Keratinocyte (primary cell): ENCODE results near the gene POMT2.

ENCODE experiments used
- CTCF ChIP-seq, 3 experiments: IDR thresholded peaks in 1 of 3; conservative IDR thresholded peaks in 1 of 3; optimal IDR thresholded peaks in 1 of 3; 2 replicates in 2 of 3; 3 replicates in 1 of 3; pipeline versions ENCODE3 to v1.5.1; 2011; ENCODE audit warnings: low read length in 3 of 3, mild to moderate bottlenecking in 3 of 3, moderate library complexity in 2 of 3, control low read depth in 1 of 3, inconsistent platforms in 1 of 3; ENCODE audit not compliant: insufficient read depth in 2 of 3; ENCODE audit errors: extremely low read depth in 1 of 3
- EZH2 ChIP-seq: IDR thresholded peaks from one replicate; pipeline ENCODE4 v1.6.1; 2012; ENCODE audit warnings: inconsistent platforms, mild to moderate bottlenecking, low read length, moderate library complexity

- TF ChIP-seq CTCF (optimal IDR thresholded peaks at IDR 0.05 in 1 of 3, IDR thresholded peaks at IDR 0.05 in 1 of 3, conservative IDR thresholded peaks at IDR 0.05 in 1 of 3; ENCODE audit: extremely low read depth in 1 of 3, insufficient read depth in 2 of 3, low read length in 3 of 3) (no peak), EZH2 (no peak)
Measured at GRCh38 chr14:77259025-77259715, 61.5 kb downstream of the POMT2 start.
